SK-N-SH treated with all-trans-retinoic acid at 6 μM for 48 hours (cell line): ENCODE data around the gene P2RX5.

Source experiments
- ATAC-seq: fragments of 200-7000 bp; cut with Tn5 transposase; 3 replicates; pipeline ENCODE4 v1.9.1; 2020; ENCODE audit warnings: mild to moderate bottlenecking, moderate library complexity
- ARNTL ChIP-seq: fragments of 450-650 bp; formaldehyde crosslinking; IDR thresholded peaks from 2 replicates; pipeline ENCODE4 v1.5.0; 2020; ENCODE audit warnings: low read depth, mild to moderate bottlenecking, moderate library complexity, borderline replicate concordance
- CREB5 ChIP-seq: fragments of 250-450 bp; sonication (Bioruptor Pico); IDR thresholded peaks from 2 replicates; pipeline ENCODE4 v1.5.1; 2020; ENCODE audit warnings: low read depth, mild to moderate bottlenecking, moderate library complexity
- CSDC2 ChIP-seq: fragments of 250-450 bp; sonication (Bioruptor Pico); IDR thresholded peaks from 2 replicates; pipeline ENCODE4 v1.5.0; 2020; ENCODE audit warnings: mild to moderate bottlenecking, moderate library complexity
- CSRNP3 ChIP-seq: fragments of 250-450 bp; sonication (Bioruptor Pico); IDR thresholded peaks from 2 replicates; pipeline ENCODE4 v1.5.1; 2021; ENCODE audit warnings: mild to moderate bottlenecking, moderate library complexity
- ESRRG ChIP-seq: fragments of 250-450 bp; sonication (Bioruptor Pico); IDR thresholded peaks from 2 replicates; pipeline ENCODE4 v1.6.1; 2021; ENCODE audit warnings: mild to moderate bottlenecking
- GLIS3 ChIP-seq: fragments of 250-450 bp; sonication (Bioruptor Pico); IDR thresholded peaks from 2 replicates; pipeline ENCODE4 v1.5.0; 2020; ENCODE audit warnings: mild to moderate bottlenecking, moderate library complexity
- ISL1 ChIP-seq: fragments of 250-450 bp; sonication (Bioruptor Pico); IDR thresholded peaks from 2 replicates; pipeline ENCODE4 v2.1.2; 2022; ENCODE audit warnings: mild to moderate bottlenecking, moderate library complexity
- OSR1 ChIP-seq: fragments of 250-450 bp; sonication (Bioruptor Pico); IDR thresholded peaks from 2 replicates; pipeline ENCODE4 v1.8.0; 2022; ENCODE audit warnings: moderate library complexity, mild to moderate bottlenecking, inconsistent platforms
- PPARA ChIP-seq: fragments of 250-450 bp; sonication (Bioruptor Pico); IDR thresholded peaks from 2 replicates; pipeline ENCODE4 v1.5.0; 2020; ENCODE audit warnings: mild to moderate bottlenecking, borderline replicate concordance
- SNAI2 ChIP-seq: fragments of 250-450 bp; sonication (Bioruptor Pico); IDR thresholded peaks from 2 replicates; pipeline ENCODE4 v1.5.0; 2020; ENCODE audit warnings: mild to moderate bottlenecking, moderate library complexity
- TCF4 ChIP-seq: fragments of 250-450 bp; sonication (Bioruptor Pico); IDR thresholded peaks from 2 replicates; pipeline ENCODE4 v1.8.0; 2021; ENCODE audit warnings: mild to moderate bottlenecking, moderate library complexity, borderline replicate concordance
- TOX ChIP-seq: fragments of 250-450 bp; sonication (Bioruptor Pico); IDR thresholded peaks from 2 replicates; pipeline ENCODE4 v1.8.0; 2021; ENCODE audit warnings: mild to moderate bottlenecking, moderate library complexity, borderline replicate concordance
- TSHZ2 ChIP-seq: fragments of 250-450 bp; sonication (Bioruptor Pico); IDR thresholded peaks from 2 replicates; pipeline ENCODE4 v1.5.0; 2020; ENCODE audit warnings: mild to moderate bottlenecking, moderate library complexity
- ZC3H10 ChIP-seq: fragments of 250-450 bp; sonication (Bioruptor Pico); IDR thresholded peaks from 2 replicates; pipeline ENCODE4 v1.5.1; 2021; ENCODE audit warnings: mild to moderate bottlenecking, moderate library complexity
- ZFP3 ChIP-seq: fragments of 250-450 bp; sonication (Bioruptor Pico); IDR thresholded peaks from 2 replicates; pipeline ENCODE4 v1.5.0; 2020; ENCODE audit warnings: mild to moderate bottlenecking, moderate library complexity
- ZFP30 ChIP-seq: fragments of 450-650 bp; formaldehyde crosslinking; IDR thresholded peaks from 2 replicates; pipeline ENCODE4 v1.5.0; 2022; ENCODE audit warnings: mild to moderate bottlenecking, moderate library complexity
- ZNF565 ChIP-seq: fragments of 450-650 bp; formaldehyde crosslinking; conservative IDR thresholded peaks from 2 replicates; pipeline ENCODE4 v1.5.0; 2020; ENCODE audit warnings: low read depth, mild to moderate bottlenecking, moderate library complexity
- ZNF70 ChIP-seq: fragments of 450-650 bp; formaldehyde crosslinking; IDR thresholded peaks from 2 replicates; pipeline ENCODE4 v1.5.0; 2020; ENCODE audit warnings: mild to moderate bottlenecking, moderate library complexity
- ZNF8 ChIP-seq: fragments of 450-650 bp; formaldehyde crosslinking; IDR thresholded peaks from 2 replicates; pipeline ENCODE4 v1.5.0; 2020; ENCODE audit warnings: mild to moderate bottlenecking, moderate library complexity
- TF ChIP-seq, protein P1 (sequence below): fragments of 250-450 bp; sonication (Bioruptor Pico); IDR thresholded peaks from 2 replicates; pipeline ENCODE4 v1.8.0; 2020; ENCODE audit warnings: mild to moderate bottlenecking, moderate library complexity, borderline replicate concordance
- TF ChIP-seq, protein P2 (sequence below): fragments of 250-450 bp; sonication (Bioruptor Pico); IDR thresholded peaks from 2 replicates; pipeline ENCODE4 v1.8.0; 2021; ENCODE audit warnings: low read depth, mild to moderate bottlenecking, moderate library complexity, borderline replicate concordance

Gene P2RX5

DNA sequence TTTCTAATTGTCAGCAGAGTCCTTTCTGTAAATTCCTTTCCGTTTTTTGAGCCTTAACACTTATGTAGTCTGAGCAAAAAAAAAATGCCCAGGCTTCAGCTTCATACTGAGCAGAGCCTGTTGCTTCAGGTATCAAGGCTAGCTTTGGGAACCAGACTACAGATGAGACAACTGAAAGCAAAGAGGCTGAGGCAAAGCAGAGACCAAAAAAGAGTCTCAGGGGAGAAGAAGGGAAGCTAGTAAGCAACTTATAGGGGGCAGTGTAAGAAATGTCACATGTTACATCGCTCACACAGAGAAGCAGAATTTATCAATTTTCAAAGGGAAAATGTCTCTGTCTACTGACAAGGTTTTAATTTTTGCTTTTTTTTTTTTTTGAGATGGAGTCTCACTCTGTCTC is 31.1 kb upstream of the P2RX5 start (continued):
- TF ChIP-seq, protein P1, sequence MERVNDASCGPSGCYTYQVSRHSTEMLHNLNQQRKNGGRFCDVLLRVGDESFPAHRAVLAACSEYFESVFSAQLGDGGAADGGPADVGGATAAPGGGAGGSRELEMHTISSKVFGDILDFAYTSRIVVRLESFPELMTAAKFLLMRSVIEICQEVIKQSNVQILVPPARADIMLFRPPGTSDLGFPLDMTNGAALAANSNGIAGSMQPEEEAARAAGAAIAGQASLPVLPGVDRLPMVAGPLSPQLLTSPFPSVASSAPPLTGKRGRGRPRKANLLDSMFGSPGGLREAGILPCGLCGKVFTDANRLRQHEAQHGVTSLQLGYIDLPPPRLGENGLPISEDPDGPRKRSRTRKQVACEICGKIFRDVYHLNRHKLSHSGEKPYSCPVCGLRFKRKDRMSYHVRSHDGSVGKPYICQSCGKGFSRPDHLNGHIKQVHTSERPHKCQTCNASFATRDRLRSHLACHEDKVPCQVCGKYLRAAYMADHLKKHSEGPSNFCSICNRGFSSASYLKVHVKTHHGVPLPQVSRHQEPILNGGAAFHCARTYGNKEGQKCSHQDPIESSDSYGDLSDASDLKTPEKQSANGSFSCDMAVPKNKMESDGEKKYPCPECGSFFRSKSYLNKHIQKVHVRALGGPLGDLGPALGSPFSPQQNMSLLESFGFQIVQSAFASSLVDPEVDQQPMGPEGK (CRISPR knock-in tag) = no peak
- TF ChIP-seq ZNF565 (CRISPR knock-in tag) (no peak), SNAI2 (CRISPR knock-in tag) (no peak), CREB5 (CRISPR knock-in tag) (no peak)

GRCh38 chr17:3724378-3725077 is 28.6 kb upstream of the P2RX5 start:
- peak; percentile 23 for ATAC-seq
- TF ChIP-seq, protein P2, sequence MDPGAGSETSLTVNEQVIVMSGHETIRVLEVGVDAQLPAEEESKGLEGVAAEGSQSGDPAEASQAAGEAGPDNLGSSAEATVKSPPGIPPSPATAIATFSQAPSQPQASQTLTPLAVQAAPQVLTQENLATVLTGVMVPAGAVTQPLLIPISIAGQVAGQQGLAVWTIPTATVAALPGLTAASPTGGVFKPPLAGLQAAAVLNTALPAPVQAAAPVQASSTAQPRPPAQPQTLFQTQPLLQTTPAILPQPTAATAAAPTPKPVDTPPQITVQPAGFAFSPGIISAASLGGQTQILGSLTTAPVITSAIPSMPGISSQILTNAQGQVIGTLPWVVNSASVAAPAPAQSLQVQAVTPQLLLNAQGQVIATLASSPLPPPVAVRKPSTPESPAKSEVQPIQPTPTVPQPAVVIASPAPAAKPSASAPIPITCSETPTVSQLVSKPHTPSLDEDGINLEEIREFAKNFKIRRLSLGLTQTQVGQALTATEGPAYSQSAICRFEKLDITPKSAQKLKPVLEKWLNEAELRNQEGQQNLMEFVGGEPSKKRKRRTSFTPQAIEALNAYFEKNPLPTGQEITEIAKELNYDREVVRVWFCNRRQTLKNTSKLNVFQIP (CRISPR knock-in tag) = no peak
- TF ChIP-seq PPARA (no peak), TOX (CRISPR knock-in tag) (no peak), TSHZ2 (CRISPR knock-in tag) (no peak), ZNF565 (CRISPR knock-in tag) (no peak), ISL1 (CRISPR knock-in tag) (no peak), ZFP3 (CRISPR knock-in tag) (no peak), GLIS3 (CRISPR knock-in tag) (no peak), ARNTL (CRISPR knock-in tag) (no peak), ZFP30 (no peak), ZNF70 (CRISPR knock-in tag) (no peak), SNAI2 (CRISPR knock-in tag) (no peak), ZC3H10 (CRISPR knock-in tag) (no peak), TCF4 (CRISPR knock-in tag) (no peak), ZNF8 (CRISPR knock-in tag) (no peak), CSRNP3 (no peak), ESRRG (no peak), CSDC2 (CRISPR knock-in tag) (no peak)

- ATAC-seq = peak; percentile 88
- TF ChIP-seq SNAI2 (CRISPR knock-in tag) = no peak
- TF ChIP-seq CSDC2 (CRISPR knock-in tag) = no peak
- TF ChIP-seq TCF4 (CRISPR knock-in tag) = no peak
- TF ChIP-seq, protein P2 (CRISPR knock-in tag) = no peak
- no peak for TF ChIP-seq ISL1 (CRISPR knock-in tag)
- TF ChIP-seq OSR1 = no peak
- TF ChIP-seq CSRNP3 = no peak
- no peak for TF ChIP-seq ZNF565 (CRISPR knock-in tag)
Measured at GRCh38 chr17:3723556-3724377, 27.8 kb upstream of the P2RX5 start, which contains the start of gene HASPIN. Gene HASPIN, plus strand, starts transcription at chr17:3723903. Its CDS starts 33 bp downstream, at chr17:3723936.
